Small intestine (tissue), 7 donors: Measurements from ENCODE around the gene DPP6. TPM values are rescaled to one million over a fixed set of nuclear protein-coding genes. Genes with fewer than 3 reads are reported as not detected.

Experiments
- DNase-seq, 2 donors: peaks; one replicate each; pipeline versions ENCODE4 v3.0.0 to v3.0.0-alpha.2; 2013
- FAIRE-seq: peaks from 2 replicates; lab custom pipeline; 2012; peaks lifted over from hg19 to GRCh38; lab: Jason Lieb, UNC
- H3K27ac ChIP-seq, 3 donors: one replicate each; pipeline ENCODE4 v1.5.1; 2013; ENCODE audit warnings: low read length in 2 of 3, mild to moderate bottlenecking in 2 of 3, control low read depth in 1 of 3, inconsistent platforms in 1 of 3, low read depth in 1 of 3, moderate library complexity in 1 of 3
- H3K27me3 ChIP-seq, 3 donors: one replicate each; pipeline ENCODE4 v1.6.1; 2013; ENCODE audit warnings: low read length in 3 of 3, inconsistent platforms in 1 of 3; ENCODE audit not compliant: control insufficient read depth in 3 of 3, insufficient read depth in 3 of 3
- H3K36me3 ChIP-seq, 3 donors: one replicate each; pipeline ENCODE4 v1.6.1; 2013; ENCODE audit warnings: low read length in 3 of 3, inconsistent platforms in 1 of 3, low read depth in 1 of 3, mild to moderate bottlenecking in 1 of 3, moderate library complexity in 1 of 3; ENCODE audit not compliant: control insufficient read depth in 3 of 3, insufficient read depth in 2 of 3
- H3K4me1 ChIP-seq, 3 donors: one replicate each; pipeline ENCODE4 v1.6.1; 2013; ENCODE audit warnings: low read length in 2 of 3, inconsistent platforms in 1 of 3, low read depth in 1 of 3, mild to moderate bottlenecking in 1 of 3, moderate library complexity in 1 of 3; ENCODE audit not compliant: control insufficient read depth in 3 of 3, insufficient read depth in 2 of 3
- H3K4me3 ChIP-seq, 3 donors: one replicate each; pipeline ENCODE4 v1.5.1; 2013; ENCODE audit warnings: low read length in 3 of 3, control low read depth in 1 of 3, inconsistent platforms in 1 of 3, low read depth in 1 of 3, mild to moderate bottlenecking in 1 of 3, moderate library complexity in 1 of 3
- H3K9me3 ChIP-seq, 2 donors: one replicate each; pipeline ENCODE4 v1.6.1; 2013; ENCODE audit warnings: low read depth in 1 of 2, low read length in 1 of 2; ENCODE audit not compliant: control insufficient read depth in 2 of 2, insufficient read depth in 1 of 2
- WGBS, 3 donors: extraction: QIAGEN DNeasy Blood & Tissue Kit; methylation state at CpG; one replicate each; pipeline ENCODE4 v1.1.7; 2013; 5-methylcytosine and 5-hydroxymethylcytosine counted together
- polyA plus RNA-seq, 4 donors: library from polyadenylated mRNA; stranded (reverse) in 3 of 4; unstranded in 1 of 4; fragments of 200-250 nt in 3 of 4; fragments of 120-200 nt in 1 of 4; gene quantifications; one replicate each; pipeline versions ENCODE4 v1.2.1 to v1.2.3, GENCODE V29; 2013
- donor health status: healthy with polysubstance abuse.
- donor health status: control.
- donor health status: control.
- donor health status: Bipolar disorder and iron deficiency.
- donor health status: healthy.

Gene DPP6
- polyA plus RNA-seq, 4 donors = 0.80 to 1.8 TPM; not detected in 2

DNA sequence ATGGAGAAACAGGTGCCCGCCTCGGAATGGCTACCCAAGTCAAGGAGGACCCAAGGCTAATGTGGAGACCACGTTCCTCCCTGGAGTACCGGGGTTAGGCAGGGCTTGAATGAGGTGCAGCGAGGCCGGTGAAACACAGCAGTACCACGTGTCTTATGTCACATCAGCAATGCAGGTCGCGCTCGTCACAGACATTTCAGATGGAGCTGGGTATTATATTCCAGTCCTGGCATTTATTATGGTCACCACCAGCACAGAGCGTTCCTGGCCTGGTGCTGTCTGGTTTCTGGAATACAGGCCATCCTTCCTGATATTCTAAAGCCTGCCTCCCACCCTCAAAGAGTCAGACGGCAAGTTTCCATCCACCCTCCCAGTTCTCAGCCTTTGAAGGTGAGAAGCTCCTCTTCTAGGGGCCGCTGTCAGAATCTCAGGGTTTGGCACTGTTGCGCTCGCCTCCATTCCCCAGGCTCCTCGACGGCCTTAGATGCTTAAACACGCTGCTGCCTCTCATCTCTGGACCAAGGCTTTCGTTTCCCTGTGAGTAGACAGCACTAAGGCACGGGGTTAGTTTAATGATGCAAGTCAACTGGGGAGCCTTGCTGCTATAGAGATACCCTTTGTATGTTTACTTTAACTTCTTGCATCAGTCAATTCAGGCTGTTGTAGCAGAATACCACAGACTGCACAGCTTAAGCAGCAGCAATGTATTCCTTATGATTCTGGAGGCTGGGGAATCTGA, 377.6 kb downstream of the DPP6 start:
- H3K9me3 ChIP-seq = no peaks in the 10 kb centered on the region
- FAIRE-seq (no peak), DNase-seq (no peak)
- no peaks in the 10 kb centered on the region for H3K4me1 ChIP-seq
- H3K36me3 ChIP-seq = no peaks in the 10 kb centered on the region
- no peak overlapping the region for H3K27ac ChIP-seq
- 86 to 91% (median 86%) methylated on average over 20 of the region's 20 CpGs for WGBS, 3 donors
- H3K4me3 ChIP-seq = no peak overlapping the region
- H3K27me3 ChIP-seq = no peaks in the 10 kb centered on the region

DNA sequence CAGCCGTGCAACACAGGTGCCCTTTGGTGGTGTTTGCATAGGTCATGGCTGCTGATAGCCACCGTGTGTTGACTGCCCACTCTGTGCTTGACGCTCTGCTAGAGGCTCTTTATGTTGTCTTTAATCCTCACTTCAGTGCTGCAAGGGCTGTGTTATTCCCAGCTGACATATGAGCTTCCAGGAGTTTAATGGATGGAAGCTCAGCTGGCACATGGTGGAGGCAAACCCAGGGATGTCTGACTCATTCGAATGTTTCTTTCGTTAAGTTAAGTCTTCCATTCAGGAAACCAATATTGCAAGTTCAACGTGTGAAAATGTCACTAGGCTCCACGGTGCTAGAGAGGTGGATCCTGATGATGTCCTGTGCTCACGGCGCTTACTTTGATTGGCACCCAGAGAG, 378.4 kb downstream of the DPP6 start:
- no peak for FAIRE-seq
- no peak for DNase-seq

DNA sequence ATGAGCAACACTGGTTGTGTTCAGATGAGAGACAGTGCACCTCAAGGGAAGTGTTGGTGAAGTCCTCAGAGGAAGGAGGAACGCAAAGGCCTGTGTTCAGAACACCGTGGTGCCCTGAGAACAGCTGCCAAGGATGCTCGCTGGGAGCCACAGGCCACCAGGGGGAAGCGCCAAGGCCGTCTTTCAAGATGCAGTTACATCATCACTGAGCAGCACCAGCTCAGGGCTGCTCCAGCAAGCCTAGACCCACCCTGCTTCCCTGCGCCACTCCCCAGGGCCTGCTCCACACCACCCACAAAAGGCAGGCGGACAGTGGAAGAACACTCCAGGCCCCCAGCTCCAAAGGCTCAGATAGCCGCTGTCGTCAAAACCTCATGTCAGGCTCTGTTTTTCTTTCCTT, 378.8 kb downstream of the DPP6 start:
- no peaks in the 10 kb centered on the region for H3K27me3 ChIP-seq
- H3K27ac ChIP-seq = no peak overlapping the region
- DNase-seq (no peak), FAIRE-seq (no peak)
- WGBS, 3 donors = 84 to 88% (median 86%) methylated on average over 9 of the region's 9 CpGs
- no peak overlapping the region for H3K4me3 ChIP-seq
- no peaks in the 10 kb centered on the region for H3K36me3 ChIP-seq
- H3K4me1 ChIP-seq = no peaks in the 10 kb centered on the region
- H3K9me3 ChIP-seq = no peaks in the 10 kb centered on the region

More for the DNA sequence above, 378.4 kb downstream of the DPP6 start:
- Histone ChIP-seq H3K27me3 (no peaks in the 10 kb centered on the region), H3K36me3 (no peaks in the 10 kb centered on the region), H3K4me1 (no peaks in the 10 kb centered on the region), H3K9me3 (no peaks in the 10 kb centered on the region), H3K4me3 (no peak overlapping the region), H3K27ac (no peak overlapping the region)
- WGBS, 3 donors = 83 to 86% (median 85%) methylated on average over 9 of the region's 9 CpGs

DNA sequence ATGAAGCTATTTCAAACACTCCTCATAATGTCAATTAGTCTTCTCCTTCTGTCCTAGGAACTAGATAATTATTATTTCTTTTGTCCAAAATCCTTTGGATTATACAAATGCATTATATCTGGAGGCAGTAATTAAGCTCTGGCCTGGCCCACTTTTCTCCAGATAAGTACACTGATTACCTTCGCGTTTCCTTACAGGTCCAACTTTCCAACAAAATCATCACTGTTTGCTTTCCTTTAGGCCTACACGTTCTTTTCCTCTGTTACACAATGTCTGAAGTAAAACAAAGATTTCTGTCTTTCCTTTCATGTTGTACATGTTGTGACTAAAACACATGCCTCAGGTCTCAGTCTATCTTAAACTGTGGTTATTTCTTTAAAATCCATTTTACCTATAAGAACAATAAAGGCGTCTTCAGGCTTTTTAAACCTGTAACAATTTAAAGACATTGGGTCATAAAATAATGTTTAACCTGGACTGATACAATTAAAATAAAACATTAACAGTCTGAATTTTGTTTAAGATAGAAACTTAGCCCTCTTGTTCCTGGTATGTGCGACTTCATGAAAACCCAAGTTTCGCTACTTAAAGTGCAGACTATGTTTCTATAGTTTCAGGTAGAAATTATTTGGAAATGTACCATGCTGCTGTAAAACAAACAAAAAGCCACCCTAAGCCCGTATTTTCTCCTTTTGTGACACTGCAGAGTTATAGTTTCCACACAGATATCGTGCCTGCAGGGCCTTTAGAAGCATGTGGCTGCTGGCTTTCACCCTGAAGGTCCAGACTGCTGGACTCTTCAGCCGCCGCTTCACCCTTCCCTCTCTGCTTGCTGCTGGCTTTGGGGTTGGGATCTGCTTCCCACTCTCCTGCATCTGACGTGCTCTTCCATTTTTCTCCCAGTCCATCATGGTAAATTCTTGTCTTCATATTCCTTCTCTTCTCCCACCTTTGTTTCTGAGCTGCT, 381.7 kb downstream of the DPP6 start:
- Histone ChIP-seq H3K27ac (no peak overlapping the region), H3K36me3 (no peaks in the 10 kb centered on the region)
- 50 to 69% (median 56%) methylated on average over 11 of the region's 11 CpGs for WGBS, 3 donors

DNA sequence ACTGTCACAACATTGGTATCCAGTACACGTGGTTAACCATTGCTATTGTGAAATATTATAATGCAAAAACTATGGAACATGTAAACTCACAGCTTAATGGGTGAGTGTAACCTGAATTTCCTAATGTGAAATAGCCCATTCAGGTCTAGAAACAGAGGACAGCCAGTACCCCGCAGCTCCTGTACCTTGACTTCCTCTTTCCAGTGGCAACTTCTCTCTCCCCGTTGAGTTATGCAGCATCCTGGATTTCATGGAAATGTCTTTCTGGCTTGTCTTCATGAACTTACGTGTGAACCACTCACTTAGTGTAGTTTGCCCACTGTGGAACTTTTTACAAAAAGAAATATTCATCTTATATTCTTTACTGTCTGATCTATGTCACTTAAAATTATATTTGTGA, 384.4 kb downstream of the DPP6 start:
- Histone ChIP-seq H3K4me1 (no peaks in the 10 kb centered on the region), H3K36me3 (no peaks in the 10 kb centered on the region), H3K27ac (no peak overlapping the region), H3K9me3 (no peaks in the 10 kb centered on the region), H3K27me3 (no peaks in the 10 kb centered on the region), H3K4me3 (no peak overlapping the region)
- no peak for FAIRE-seq
- WGBS, 3 donors = 70 to 76% (median 73%) methylated on average over 4 of the region's 4 CpGs
- DNase-seq = no peak

More for the DNA sequence above, 381.7 kb downstream of the DPP6 start:
- no peak for DNase-seq
- no peak for FAIRE-seq
- H3K4me1 ChIP-seq = no peaks in the 10 kb centered on the region
- no peaks in the 10 kb centered on the region for H3K27me3 ChIP-seq
- no peaks in the 10 kb centered on the region for H3K9me3 ChIP-seq
- H3K4me3 ChIP-seq = no peak overlapping the region

DNA sequence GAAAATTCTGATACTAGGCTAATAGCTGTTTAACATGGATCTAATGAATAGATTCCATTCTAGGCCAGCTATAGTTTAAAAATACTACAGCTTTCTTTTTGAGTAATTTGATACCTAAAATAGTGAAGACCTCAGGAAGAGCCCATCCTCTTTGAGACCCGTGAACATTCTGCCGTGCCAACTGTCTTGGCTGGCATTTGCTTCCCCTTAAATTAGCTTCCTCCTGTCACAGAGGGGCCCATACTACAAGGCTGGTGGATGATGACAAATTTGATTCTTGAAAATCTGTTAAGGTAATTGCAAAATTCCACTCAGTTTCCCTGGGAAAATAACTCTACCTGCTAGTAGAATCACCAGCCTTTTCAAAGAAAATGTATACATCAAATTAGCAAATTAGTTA, 385.0 kb downstream of the DPP6 start:
- Histone ChIP-seq H3K4me3 (no peak overlapping the region), H3K36me3 (no peaks in the 10 kb centered on the region), H3K4me1 (no peaks in the 10 kb centered on the region), H3K9me3 (no peaks in the 10 kb centered on the region), H3K27me3 (no peaks in the 10 kb centered on the region), H3K27ac (no peak overlapping the region)
- 84 to 97% (median 96%) methylated on average over 2 of the region's 2 CpGs for WGBS, 3 donors
- FAIRE-seq (no peak), DNase-seq (no peak)

DNA sequence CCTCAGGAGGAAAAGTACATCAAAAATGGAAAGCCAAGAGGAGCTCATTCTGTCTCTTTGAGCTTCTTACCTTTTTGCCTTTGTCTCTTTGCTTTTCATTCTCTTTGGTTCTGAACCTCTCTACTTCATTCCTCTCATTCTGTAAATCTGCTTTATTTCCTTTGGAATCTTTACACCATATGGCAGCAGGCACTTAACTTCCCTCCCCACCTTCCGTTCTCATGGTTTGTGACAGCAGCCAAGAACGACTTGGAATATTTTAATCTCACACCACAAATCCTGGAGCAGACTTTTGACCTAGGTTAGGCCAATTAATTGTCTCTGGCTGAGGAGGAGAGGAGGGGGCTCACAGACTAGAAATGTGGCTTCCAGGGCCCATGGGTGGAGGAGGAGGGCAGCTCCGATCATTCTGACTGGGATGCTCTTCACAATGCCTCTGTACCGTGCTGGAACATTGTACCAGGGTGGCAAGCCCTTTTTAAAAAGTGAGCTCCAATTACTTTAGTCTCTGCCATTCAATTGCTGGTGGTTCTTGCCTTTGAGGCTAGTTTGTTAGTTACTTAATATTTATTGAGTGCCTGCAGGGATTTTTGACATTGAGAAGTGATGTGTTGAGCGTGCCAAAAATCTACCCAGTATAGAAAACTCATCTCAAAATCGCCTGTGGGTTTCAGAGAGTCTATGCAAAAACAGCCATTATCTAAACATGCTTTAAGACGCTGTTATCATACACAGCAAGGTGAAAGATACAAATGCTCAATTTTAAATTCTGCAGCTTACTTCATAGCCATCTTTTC, 386.6 kb downstream of the DPP6 start:
- H3K27me3 ChIP-seq = no peaks in the 10 kb centered on the region
- no peak for FAIRE-seq
- no peak overlapping the region for H3K27ac ChIP-seq
- no peaks in the 10 kb centered on the region for H3K4me1 ChIP-seq
- H3K4me3 ChIP-seq = no peak overlapping the region
- H3K9me3 ChIP-seq = no peaks in the 10 kb centered on the region
- no peak for DNase-seq
- WGBS, 3 donors = 72 to 78% (median 73%) methylated on average over 7 of the region's 7 CpGs
- H3K36me3 ChIP-seq = no peaks in the 10 kb centered on the region

DNA sequence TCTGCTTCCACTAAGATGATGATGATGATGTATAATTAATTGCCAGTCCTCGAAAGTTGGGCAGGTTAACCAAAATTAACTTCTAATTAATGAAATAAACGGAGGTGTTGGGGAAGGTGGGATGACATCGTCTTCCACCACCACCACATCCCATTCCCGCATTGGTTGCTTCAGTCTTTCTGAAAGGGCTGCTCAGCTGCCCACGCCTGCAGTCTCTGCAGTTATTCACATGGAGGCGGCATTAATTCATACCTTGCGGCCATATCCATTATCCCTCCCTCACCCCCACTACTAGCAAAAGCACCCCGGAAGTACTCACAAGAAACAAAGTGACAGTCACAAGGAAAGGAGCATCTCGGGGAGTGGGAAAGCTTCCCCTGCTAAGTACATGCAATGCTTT, 387.9 kb downstream of the DPP6 start:
- no peaks in the 10 kb centered on the region for H3K27me3 ChIP-seq
- no peaks in the 10 kb centered on the region for H3K9me3 ChIP-seq
- 86 to 91% (median 88%) methylated on average over 9 of the region's 9 CpGs for WGBS, 3 donors
- H3K36me3 ChIP-seq = no peaks in the 10 kb centered on the region
- no peak overlapping the region for H3K4me3 ChIP-seq
- FAIRE-seq (no peak), DNase-seq (no peak)
- H3K4me1 ChIP-seq = no peaks in the 10 kb centered on the region
- H3K27ac ChIP-seq = no peak overlapping the region
